C4-2B (cell line): ENCODE measurements around the gene TYW1.

Experiments used
- CTCF ChIP-seq: fragments of 450-650 bp; conservative IDR thresholded peaks from 2 replicates; pipeline ENCODE4 v1.5.1; 2017; ENCODE audit warnings: mild to moderate bottlenecking
- ZFX ChIP-seq: fragments of 450-650 bp; IDR thresholded peaks from 2 replicates; pipeline ENCODE4 v1.6.1; 2017

- TF ChIP-seq CTCF (no peak), ZFX (no peak)
Observed at GRCh38 chr7:66974986-66975590, 21.5 kb upstream of the TYW1 start.
